ENCODE measurements around the gene GRB2. TPM values are rescaled to one million over a fixed set of nuclear protein-coding genes. Genes with fewer than 3 reads are reported as not detected.

Gene GRB2
- total and polyA plus RNA-seq, 7 experiments from 2014 or later = 112 to 167 (median 145) TPM

DNA sequence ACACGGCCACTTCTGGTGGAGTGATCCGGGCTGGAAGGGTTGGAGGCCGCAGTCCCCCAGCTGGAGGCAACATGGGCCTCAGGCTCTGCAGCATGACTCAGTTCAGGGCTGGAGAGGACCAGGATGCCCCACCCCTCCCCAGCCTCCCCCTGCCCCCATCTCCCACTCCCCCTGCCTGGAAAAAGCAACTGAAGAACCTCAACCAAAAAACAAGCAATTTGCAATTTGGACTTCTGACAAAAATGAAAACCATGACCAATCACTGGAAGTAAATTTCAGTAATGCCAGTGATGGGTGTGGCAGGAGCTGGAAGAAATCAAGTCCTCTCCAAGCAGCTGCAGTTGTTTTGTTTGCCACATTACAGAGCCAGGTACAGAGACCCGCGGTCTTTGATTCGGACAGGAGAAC, 127.8 kb downstream of the GRB2 start:
- Histone ChIP-seq H3K27ac (ENCODE audit: low read depth, low read length) (no peak overlapping the region), H3K9me3 (ENCODE audit: control insufficient read depth in 2 of 3, low read length in 3 of 3) (no peaks in the 10 kb centered on the region), H3K27me3 (ENCODE audit: control insufficient read depth in 2 of 2, insufficient read depth in 2 of 2, low read length in 2 of 2) (no peaks in the 10 kb centered on the region), H3K36me3 (ENCODE audit: control insufficient read depth in 2 of 3, insufficient read depth in 3 of 3, low read length in 3 of 3) (peaks cover 0 to 7% (median 0%) of the 10 kb centered on the region in 3 experiments), H3K4me1 (ENCODE audit: control insufficient read depth in 2 of 2, insufficient read depth in 2 of 2, low read length in 2 of 2) (peaks cover 0 to 8% of the 10 kb centered on the region in 2 donors), H3K4me3 (ENCODE audit: low read length) (no peak overlapping the region)
- ATAC-seq = no peak
- Mint-ChIP-seq H3K27ac (no peak overlapping the region), H3K27me3 (no peaks in the 10 kb centered on the region), H3K36me3 (peaks cover 0 to 14% (median 3%) of the 10 kb centered on the region in 5 donors), H3K4me3 (no peak overlapping the region), H3K4me1 (peaks cover 0 to 15% (median 14%) of the 10 kb centered on the region in 7 donors), H3K9me3 (no peaks in the 10 kb centered on the region)
- intact Hi-C loops (cut with micrococcal nuclease) = loop anchor here in 1 of 2 donors (10.0 kb wide), 1 partner anchor 697 kb away; the partner anchor contains the start of genes ACOX1 and TEN1
- CTCF ChIA-PET = no interaction called here
- POLR2A ChIA-PET = interaction anchor here (1.3 kb wide), 1 partner anchor 8 kb away, joined by 3 read pairs; no protein-coding TSS in a partner anchor
- no peak for DNase-seq

DNA sequence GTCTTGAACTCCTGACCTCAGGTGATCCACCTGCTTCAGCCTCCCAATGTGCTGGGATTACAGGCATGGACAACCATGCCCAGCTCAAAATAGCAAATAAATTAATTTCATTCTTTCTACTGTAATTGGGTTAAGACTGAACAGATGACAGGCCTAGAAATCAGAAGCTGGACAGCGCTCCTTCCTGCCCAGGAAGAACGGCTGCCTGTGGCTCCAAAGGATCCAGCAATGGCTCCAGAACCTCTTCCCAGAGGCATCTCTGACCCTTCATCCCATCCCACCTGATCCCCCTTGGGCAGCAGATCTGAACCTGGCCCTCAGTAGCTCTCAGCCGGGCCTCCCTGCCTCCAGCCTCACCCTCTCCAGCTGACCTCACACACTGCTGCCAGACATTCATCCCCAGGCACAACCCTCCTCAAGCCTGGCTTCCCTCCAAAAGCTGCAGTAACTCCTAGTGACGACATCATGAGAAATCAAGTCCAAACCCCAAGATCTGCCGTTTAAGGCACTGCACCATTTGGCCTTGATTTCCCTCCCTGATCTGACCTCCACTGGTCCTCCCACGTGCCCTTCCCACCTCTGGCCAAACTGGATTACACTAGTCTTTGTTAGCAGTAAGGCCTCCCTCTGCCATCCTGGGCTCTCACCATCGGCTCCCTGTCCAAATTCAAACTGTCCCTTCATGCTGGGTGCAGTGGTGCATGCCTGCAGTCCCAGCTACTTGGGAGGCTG, 131.3 kb downstream of the GRB2 start:
- Mint-ChIP-seq H3K4me3 (peak overlapping the region in 7 of 10 donors; percentile 9 to 87 (median 54)), H3K4me1 (peaks cover 5 to 38% (median 28%) of the 10 kb centered on the region in 7 donors), H3K9me3 (no peaks in the 10 kb centered on the region), H3K27me3 (no peaks in the 10 kb centered on the region), H3K27ac (peak overlapping the region in 7 of 9 donors; percentile 22 to 81 (median 67)), H3K36me3 (peaks cover 0 to 9% (median 0%) of the 10 kb centered on the region in 5 donors)
- H3K36me3 ChIP-seq (ENCODE audit: control insufficient read depth in 2 of 3, insufficient read depth in 3 of 3, low read length in 3 of 3) = peaks cover 0 to 5% (median 0%) of the 10 kb centered on the region in 3 experiments
- H3K27ac ChIP-seq (ENCODE audit: low read depth, low read length) = no peak overlapping the region
- ChIA-PET POLR2A (interaction anchor here (0.9 to 7.2 kb wide), 3 partner anchors 13 to 71 kb away, joined by 3 to 132 read pairs (median 73); partner anchors contain the start of genes GGA3, MRPS7 and SLC25A19), CTCF (interaction anchor here (0.6 to 0.7 kb wide), 3 partner anchors 16 to 349 kb away, joined by 3 to 4 read pairs (median 3); no protein-coding TSS in a partner anchor)
- ATAC-seq (no peak), DNase-seq (no peak)
- no peaks in the 10 kb centered on the region for H3K9me3 ChIP-seq (ENCODE audit: control insufficient read depth in 2 of 3, low read length in 3 of 3)
- no peak overlapping the region for H3K4me3 ChIP-seq (ENCODE audit: low read length)
- peaks cover 15 to 24% of the 10 kb centered on the region in 2 donors for H3K4me1 ChIP-seq (ENCODE audit: control insufficient read depth in 2 of 2, insufficient read depth in 2 of 2, low read length in 2 of 2)
- intact Hi-C loops (cut with micrococcal nuclease) = loop anchor here (5.0 to 10.0 kb wide), 2 partner anchors 243 to 701 kb away; partner anchors contain the start of genes ACOX1 (in 1 of the 2), CASKIN2 (in 1 of the 2), TEN1 (in 1 of the 2) and TSEN54 (in 1 of the 2)
- H3K27me3 ChIP-seq (ENCODE audit: control insufficient read depth in 2 of 2, insufficient read depth in 2 of 2, low read length in 2 of 2) = no peaks in the 10 kb centered on the region

DNA sequence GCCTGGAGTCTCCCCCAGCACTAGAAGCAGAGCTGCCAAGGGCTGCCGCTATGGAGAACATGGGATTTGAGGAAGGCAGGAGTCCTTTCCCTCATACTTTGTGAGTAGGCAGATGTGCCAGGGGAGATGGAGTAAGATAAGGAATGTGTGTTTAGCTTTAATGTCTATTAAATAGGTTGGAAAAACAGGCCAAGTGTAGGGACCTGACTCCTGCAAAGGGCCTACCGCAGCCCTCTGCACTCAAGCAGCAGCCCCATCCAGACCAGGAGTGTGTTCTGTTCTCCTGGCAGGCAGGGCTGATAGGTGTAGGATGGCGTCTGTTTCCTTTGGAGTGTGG, 132.7 kb downstream of the GRB2 start:
- peaks cover 15 to 24% of the 10 kb centered on the region in 2 donors for H3K4me1 ChIP-seq (ENCODE audit: control insufficient read depth in 2 of 2, insufficient read depth in 2 of 2, low read length in 2 of 2)
- H3K9me3 ChIP-seq (ENCODE audit: control insufficient read depth in 2 of 3, low read length in 3 of 3) = no peaks in the 10 kb centered on the region
- peak overlapping the region in 7 of 9 donors; percentile 67 to 90 (median 79) for H3K27ac Mint-ChIP-seq
- H3K36me3 ChIP-seq (ENCODE audit: control insufficient read depth in 2 of 3, insufficient read depth in 3 of 3, low read length in 3 of 3) = peaks cover 0 to 8% (median 0%) of the 10 kb centered on the region in 3 experiments
- intact Hi-C loops (cut with micrococcal nuclease) = loop anchor here (5.0 to 10.0 kb wide), 2 partner anchors 244 to 702 kb away; partner anchors contain the start of genes ACOX1 (in 1 of the 2), CASKIN2 (in 1 of the 2), TEN1 (in 1 of the 2) and TSEN54 (in 1 of the 2)
- H3K9me3 Mint-ChIP-seq = no peaks in the 10 kb centered on the region
- peaks cover 5 to 41% (median 34%) of the 10 kb centered on the region in 7 donors for H3K4me1 Mint-ChIP-seq
- peaks cover 0 to 11% (median 0%) of the 10 kb centered on the region in 5 donors for H3K36me3 Mint-ChIP-seq
- ChIA-PET POLR2A (interaction anchor here (0.5 to 7.2 kb wide), 6 partner anchors 10 to 583 kb away, joined by 3 to 132 read pairs (median 20); partner anchors contain the start of genes GGA3, MRPS7, SLC25A19 and SUMO2), CTCF (interaction anchor here (0.7 to 1.8 kb wide), 2 partner anchors 12 to 17 kb away, joined by 3 to 4 read pairs; partner anchors contain the start of gene SLC25A19)
- no peaks in the 10 kb centered on the region for H3K27me3 ChIP-seq (ENCODE audit: control insufficient read depth in 2 of 2, insufficient read depth in 2 of 2, low read length in 2 of 2)
- no peak overlapping the region for H3K4me3 ChIP-seq (ENCODE audit: low read length)
- DNase-seq (no peak), ATAC-seq (no peak)
- H3K27me3 Mint-ChIP-seq = no peaks in the 10 kb centered on the region
- H3K4me3 Mint-ChIP-seq = peak overlapping the region in 9 of 10 donors; percentile 59 to 87 (median 80)
- peak overlapping the region; percentile 49 for H3K27ac ChIP-seq (ENCODE audit: low read depth, low read length)

DNA sequence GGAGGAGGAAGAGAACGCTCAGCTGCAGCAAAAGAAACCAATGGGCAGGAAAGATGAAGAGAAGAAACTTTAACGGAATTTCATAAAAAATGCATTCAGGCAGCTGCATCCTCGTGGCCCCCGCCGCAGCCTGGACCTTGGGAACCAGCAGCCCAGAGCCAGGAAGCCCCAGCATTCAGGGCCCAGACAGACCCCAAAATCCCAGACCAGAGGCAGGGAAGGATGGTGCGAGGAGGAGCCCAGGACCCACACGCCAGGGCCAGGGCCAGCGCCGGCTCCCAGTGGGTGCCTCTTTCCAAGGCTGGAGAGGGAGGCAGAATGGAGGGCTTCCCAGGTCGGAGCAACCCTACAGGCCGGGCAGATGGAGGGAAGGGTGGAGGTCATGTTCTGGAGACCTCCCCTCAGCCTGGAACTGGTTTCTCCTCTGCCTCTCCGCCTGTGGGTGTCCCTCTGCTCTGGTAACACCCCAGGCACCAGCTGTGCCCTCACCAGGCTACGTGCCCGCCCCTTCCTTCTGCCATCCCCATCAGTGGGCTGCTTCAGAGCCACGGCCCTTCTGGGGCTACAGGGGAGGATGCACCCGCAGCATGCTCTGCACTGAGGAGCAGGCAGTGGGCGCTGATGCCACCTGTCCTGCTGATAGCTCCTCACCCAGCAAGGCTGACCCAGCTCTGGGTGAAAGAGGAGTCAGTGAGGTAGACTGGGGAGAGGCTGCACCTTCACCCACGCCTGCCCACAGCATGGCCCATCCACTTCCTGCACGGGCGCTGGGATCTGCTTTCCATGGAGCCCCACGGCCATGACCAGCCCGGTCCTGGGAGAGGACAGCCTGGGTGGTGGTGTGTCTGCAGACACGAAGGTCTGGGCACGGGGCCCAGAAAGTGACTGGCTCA, 133.3 kb downstream of the GRB2 start:
- intact Hi-C loops (cut with micrococcal nuclease) = loop anchor here (1.0 to 10.0 kb wide), 13 partner anchors 11 to 703 kb away; partner anchors contain the start of genes GGA3 (in 2 of the 2), GRB2 (in 2 of the 2), MRPS7 (in 2 of the 2) and SLC25A19 (in 2 of the 2)
- Mint-ChIP-seq H3K27ac (peak overlapping the region in 8 of 9 donors; percentile 72 to 90 (median 86)), H3K36me3 (peaks cover 0 to 12% (median 0%) of the 10 kb centered on the region in 5 donors), H3K4me3 (peak overlapping the region; percentile 67 to 87 (median 84)), H3K27me3 (no peaks in the 10 kb centered on the region), H3K9me3 (no peaks in the 10 kb centered on the region), H3K4me1 (peaks cover 5 to 41% (median 34%) of the 10 kb centered on the region in 7 donors)
- no peak for ATAC-seq
- ChIA-PET CTCF (interaction anchor here (0.7 to 2.5 kb wide), 6 partner anchors 11 to 481 kb away, joined by 3 to 26 read pairs (median 6); partner anchors contain the start of genes GGA3, MRPS7 and SLC25A19), POLR2A (interaction anchor here (0.5 to 7.2 kb wide), 13 partner anchors 11 to 584 kb away, joined by 3 to 132 read pairs (median 3); partner anchors contain the start of genes GGA3, GRB2, MRPS7 and SLC25A19)
- H3K36me3 ChIP-seq (ENCODE audit: control insufficient read depth in 2 of 3, insufficient read depth in 3 of 3, low read length in 3 of 3) = peaks cover 0 to 14% (median 0%) of the 10 kb centered on the region in 3 experiments
- no peaks in the 10 kb centered on the region for H3K9me3 ChIP-seq (ENCODE audit: control insufficient read depth in 2 of 3, low read length in 3 of 3)
- peak in 1 of 9 donors; percentile 19 for DNase-seq
- H3K4me3 ChIP-seq (ENCODE audit: low read length) = peak overlapping the region; percentile 75
- no peaks in the 10 kb centered on the region for H3K27me3 ChIP-seq (ENCODE audit: control insufficient read depth in 2 of 2, insufficient read depth in 2 of 2, low read length in 2 of 2)
- H3K27ac ChIP-seq (ENCODE audit: low read depth, low read length) = peak overlapping the region; percentile 84
- peaks cover 15 to 24% of the 10 kb centered on the region in 2 donors for H3K4me1 ChIP-seq (ENCODE audit: control insufficient read depth in 2 of 2, insufficient read depth in 2 of 2, low read length in 2 of 2)

DNA sequence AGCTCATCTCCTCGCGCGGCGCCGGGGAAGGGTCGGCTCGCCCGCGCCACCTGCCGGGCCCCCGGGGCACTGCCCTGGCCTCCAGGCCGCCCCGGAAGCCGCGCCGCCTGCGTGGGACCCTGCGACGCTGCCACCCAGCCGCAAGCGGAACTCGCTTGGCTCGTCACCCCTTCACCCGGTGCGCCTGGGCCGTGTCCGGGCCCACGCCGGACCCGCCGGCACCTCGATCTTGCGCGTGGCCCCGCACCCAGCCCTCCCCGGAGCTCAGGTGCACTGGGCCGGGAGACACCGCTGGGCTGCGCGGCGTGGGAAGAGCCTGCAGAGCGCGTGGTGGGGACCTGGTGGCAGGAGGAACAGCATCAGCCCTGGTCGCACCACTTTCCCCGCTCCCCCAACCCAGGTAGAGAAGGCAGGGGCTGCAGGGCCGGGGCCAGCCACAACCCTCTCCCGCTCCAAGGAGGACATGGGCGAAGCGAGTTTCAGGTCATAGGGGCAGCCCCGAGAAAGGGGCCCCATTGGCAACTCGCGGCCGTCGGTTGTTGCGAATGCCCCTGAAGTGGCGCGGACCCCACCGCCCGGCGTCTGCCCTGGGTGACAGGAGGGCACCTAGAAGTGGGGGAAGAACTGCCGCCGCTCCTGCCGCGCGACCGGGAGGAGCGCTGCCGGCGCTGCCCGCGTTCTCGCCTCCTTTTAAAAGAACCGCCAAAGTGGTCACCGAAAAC, 134.1 kb downstream of the GRB2 start:
- Mint-ChIP-seq H3K4me3 (peak overlapping the region; percentile 67 to 87 (median 84)), H3K4me1 (peaks cover 5 to 41% (median 34%) of the 10 kb centered on the region in 7 donors), H3K36me3 (peaks cover 0 to 15% (median 0%) of the 10 kb centered on the region in 5 donors), H3K9me3 (no peaks in the 10 kb centered on the region), H3K27me3 (no peaks in the 10 kb centered on the region), H3K27ac (peak overlapping the region; percentile 57 to 90 (median 85))
- peaks cover 0 to 22% (median 4%) of the 10 kb centered on the region in 3 experiments for H3K36me3 ChIP-seq (ENCODE audit: control insufficient read depth in 2 of 3, insufficient read depth in 3 of 3, low read length in 3 of 3)
- peak overlapping the region; percentile 84 for H3K27ac ChIP-seq (ENCODE audit: low read depth, low read length)
- no peaks in the 10 kb centered on the region for H3K27me3 ChIP-seq (ENCODE audit: control insufficient read depth in 2 of 2, insufficient read depth in 2 of 2, low read length in 2 of 2)
- ATAC-seq (peak; percentile 96), DNase-seq (peak; percentile 80 to 96 (median 90))
- H3K4me3 ChIP-seq (ENCODE audit: low read length) = peak overlapping the region; percentile 75
- ChIA-PET POLR2A (interaction anchor here (0.6 to 7.2 kb wide), 30 partner anchors 8 to 584 kb away, joined by 3 to 132 read pairs (median 4); partner anchors contain the start of genes FDXR, GGA3, GRB2 and LLGL2), CTCF (interaction anchor here (0.6 to 2.5 kb wide), 11 partner anchors 10 to 480 kb away, joined by 3 to 26 read pairs (median 5); partner anchors contain the start of genes GGA3, GRB2, MRPS7 and SLC25A19)
- peaks cover 15 to 24% of the 10 kb centered on the region in 2 donors for H3K4me1 ChIP-seq (ENCODE audit: control insufficient read depth in 2 of 2, insufficient read depth in 2 of 2, low read length in 2 of 2)
- H3K9me3 ChIP-seq (ENCODE audit: control insufficient read depth in 2 of 3, low read length in 3 of 3) = no peaks in the 10 kb centered on the region
- intact Hi-C loops (cut with micrococcal nuclease) = loop anchor here (1.0 to 10.0 kb wide), 13 partner anchors 10 to 703 kb away; partner anchors contain the start of genes GGA3 (in 2 of the 2), GRB2 (in 2 of the 2), MRPS7 (in 2 of the 2) and SLC25A19 (in 2 of the 2)

Data from naive thymus-derived CD4-positive, alpha-beta T cell (primary cell).